HG02870 (cell line): Measurements from ENCODE around the gene NOS1AP.

Source experiments
- ATAC-seq: cut with Tn5 transposase; IDR thresholded peaks from one replicate; pipeline ENCODE4 v1.9.1; 2021; ENCODE audit warnings: mild to moderate bottlenecking, moderate library complexity; ENCODE audit not compliant: unreplicated experiment

The NOS1AP gene

GRCh38 chr1:162285149-162285561 is 215.7 kb downstream of the NOS1AP start:
- ATAC-seq: no peak

DNA sequence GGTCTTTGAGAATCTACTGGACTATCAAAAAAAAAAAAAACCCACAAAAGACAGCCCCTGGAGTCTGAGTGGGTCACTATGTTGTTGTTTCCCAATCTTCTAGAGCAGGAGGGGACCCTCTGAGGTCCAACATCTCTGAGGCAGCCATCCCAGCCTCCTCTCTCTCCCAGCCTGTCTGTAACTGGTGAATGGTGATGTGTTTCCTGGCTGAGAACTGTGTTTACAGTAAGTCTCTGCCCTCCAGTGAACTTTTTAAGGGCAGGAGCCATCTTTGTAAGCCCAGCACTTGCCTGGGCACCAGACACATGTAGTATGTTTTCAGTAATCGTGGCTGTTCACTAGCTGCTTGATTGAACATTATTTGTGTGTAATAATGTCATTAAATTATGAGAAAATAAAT is 221.5 kb downstream of the NOS1AP start:
- ATAC-seq: no peak

DNA sequence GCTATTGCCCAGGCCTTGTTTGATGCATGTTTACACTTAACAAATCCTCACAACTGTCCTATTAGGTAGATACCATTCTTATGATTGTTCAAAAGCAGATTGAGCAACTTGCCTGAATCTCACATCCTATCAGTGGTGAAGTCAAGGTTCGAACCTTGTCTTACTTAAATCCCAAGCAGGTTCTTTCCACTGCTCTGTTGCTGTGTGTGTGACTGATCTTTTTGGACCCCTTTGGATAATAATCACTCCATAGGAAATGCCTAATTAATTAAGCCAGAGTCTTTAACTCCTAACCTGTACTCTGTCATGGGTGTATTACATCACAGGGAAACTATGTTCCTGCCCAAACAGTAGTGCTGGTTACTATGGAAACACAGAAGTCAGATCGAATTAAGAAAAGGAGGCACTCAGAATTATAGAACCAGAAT is 222.9 kb downstream of the NOS1AP start:
- ATAC-seq: no peak

DNA sequence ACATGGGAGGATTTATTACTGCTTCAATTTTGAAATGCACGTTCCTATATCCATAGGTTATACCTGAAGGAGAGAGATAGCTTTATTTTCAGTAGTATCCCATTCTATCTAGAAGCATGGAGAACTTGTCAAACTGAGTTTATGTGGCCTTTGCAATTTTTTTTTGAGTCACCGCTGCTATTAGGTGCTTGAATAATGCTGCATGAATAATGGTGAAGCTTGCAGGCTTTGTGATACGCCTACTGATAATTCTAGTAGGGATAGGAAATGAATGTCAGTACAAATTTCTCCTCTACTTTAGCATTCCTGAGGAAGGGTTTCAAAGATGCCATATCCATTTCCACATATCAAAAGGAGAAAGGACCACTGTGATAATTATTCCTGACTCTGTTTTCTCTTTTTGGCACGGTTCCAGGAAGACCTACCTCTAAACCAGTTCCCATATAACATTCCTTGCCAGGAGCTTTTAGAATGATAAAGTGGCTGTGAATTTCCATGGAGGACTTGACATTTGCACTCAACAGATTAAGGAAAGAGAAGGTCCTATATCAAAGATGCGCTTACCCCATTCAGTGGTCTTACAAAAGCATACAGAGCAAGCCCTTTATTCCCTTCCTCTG is 223.7 kb downstream of the NOS1AP start:
- no peak for ATAC-seq

GRCh38 chr1:162294015-162294414 is 224.5 kb downstream of the NOS1AP start:
- ATAC-seq: no peak

DNA sequence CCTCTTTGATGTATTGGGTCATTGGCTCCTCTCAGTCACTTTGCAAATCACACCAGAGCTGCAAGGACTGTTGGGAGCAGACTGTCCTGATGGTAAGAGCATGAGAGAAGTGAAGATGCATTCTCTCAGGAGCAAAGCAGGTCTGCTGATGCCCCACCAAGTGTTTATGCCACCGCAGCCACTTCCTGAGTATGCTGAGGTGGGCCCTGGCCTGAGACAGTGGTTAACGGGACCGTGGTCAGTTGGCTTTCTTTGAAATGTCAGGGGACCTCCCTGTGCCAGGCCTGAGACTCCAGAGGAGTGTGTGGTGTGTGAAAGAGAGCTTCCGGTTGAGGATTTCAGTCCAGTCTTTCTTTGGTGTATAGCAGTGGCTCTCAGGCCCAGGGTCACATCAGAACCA is 227.7 kb downstream of the NOS1AP start:
- no peak for ATAC-seq

DNA sequence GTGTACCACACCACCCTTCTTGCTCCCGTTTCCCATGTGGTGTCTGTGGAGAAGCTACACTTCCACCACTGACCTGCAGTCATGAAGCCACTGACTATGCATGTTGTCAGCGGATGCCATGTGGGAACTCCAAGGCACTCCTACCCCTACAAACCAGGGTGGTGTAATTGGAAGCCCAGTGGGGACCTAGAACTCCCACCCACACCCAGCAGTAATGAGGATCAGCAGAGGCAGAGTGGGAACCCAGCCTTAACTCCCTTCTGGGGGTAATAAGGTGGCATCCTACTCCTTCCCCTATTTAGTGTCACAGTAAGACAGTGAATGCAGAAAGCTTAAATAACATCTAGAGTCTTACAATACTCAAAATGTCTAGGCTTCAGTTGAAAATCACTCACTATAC is 228.8 kb downstream of the NOS1AP start:
- ATAC-seq: no peak

DNA sequence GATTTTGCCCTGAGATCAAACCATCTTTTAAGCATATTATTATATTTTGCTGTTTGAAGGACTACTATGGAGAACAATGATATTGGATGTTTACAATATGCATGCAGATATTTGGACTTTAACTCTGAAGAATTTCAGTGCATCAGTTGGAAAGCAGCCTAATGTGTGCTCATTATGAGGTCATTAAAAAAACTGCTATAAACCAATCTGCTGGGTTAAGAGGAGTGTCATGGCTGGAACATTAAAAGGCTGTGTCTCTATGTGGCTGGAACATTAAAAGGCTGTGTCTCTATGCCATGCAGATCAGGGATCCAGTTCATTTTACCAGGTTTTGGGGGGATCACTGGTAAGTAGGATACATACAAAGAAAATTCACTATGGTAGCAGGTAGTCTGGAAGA is 229.5 kb downstream of the NOS1AP start:
- no peak for ATAC-seq

DNA sequence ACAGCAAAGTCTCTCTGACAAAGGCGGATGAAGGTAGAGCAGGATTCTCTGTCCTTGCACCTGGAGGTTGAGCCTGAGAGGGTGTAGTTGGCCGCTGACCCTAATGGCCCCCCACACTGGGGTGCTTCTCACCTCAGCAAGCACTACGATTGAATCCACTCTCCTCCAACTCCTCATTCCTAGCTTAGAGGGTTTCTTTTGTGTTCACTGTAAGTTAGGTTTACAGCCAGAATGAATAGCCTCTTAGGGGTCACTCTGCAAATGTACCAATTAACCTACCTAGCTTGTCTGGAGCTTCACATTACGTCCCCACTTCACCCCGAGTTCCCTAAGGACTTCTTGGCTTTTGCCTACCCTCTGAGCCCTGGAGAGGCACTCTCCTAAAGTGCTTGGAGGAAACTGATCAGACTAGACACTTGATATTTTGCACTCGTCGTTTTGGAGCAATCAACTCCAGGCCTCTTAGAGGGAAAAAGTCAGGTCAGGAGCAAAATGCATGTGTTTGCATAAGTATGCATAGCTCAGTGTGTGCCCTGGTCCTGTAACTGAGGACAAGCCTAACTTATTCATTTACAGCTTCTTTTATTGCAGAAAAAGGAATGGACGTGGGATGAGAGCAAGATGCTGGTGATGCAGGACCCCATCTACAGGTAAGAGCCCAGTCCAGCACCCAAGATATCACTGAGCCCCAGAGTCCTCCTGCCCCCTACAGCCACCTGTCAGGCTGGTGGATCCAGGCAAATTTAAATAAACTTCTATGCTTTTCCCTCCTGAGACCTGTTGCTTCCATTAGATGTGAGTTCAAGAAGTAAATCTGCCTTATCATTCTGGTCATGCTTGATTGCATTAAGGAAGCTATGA is 230.8 kb downstream of the NOS1AP start:
- ATAC-seq: no peak

DNA sequence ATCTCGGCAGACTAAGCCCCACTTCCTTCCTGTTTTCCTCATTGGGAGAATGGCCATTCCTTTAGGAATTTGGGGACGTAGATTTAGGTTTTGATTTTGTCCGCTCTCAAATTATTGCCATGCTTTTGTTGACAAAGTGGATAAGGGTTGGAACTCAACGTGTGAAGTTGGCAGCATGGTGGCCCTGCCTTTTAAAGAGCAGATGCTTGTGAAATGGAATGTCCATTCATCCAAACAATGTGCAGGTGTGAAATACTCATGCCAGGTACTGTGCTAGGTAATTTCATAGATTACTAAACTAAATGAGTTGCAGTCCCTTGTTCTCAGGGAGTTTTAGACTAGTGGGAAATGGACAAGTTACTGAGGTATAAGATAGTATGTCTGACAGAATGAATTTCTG is 232.2 kb downstream of the NOS1AP start:
- ATAC-seq: no peak

DNA sequence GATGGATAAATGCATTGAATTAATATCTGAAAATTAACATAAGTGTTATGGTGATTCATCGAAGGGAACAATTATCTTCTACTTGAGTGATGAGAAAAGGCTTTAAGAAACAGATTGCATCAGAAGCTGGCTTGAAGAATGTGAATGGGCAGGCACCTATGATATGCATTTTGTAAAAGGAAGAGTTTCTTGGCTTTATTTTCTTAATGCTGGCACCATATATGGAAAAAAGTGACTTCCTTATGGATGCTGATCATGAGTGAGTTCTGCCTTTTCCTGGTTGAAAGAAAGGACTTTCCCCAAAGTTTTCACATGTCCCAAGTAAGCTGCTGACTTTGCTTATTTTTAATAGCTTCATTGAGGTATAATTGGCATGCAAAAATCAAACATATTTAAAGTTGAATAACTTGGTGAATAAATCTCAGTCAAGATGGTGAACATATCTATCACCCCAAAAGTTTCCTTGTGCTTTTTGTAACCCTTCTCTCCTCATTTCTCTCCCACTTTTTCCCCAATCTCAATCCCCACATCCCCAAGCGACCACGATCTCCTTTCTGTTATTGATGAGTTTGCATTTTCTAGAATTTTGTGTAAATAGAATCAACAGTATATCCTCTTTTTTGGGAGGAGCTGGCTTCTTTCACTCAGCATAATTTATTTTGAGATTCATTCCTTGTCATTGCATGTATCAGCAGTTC is 233.0 kb downstream of the NOS1AP start:
- ATAC-seq: no peak

- no peak for ATAC-seq
Measured at GRCh38 chr1:162303004-162303344, 233.5 kb downstream of the NOS1AP start.

DNA sequence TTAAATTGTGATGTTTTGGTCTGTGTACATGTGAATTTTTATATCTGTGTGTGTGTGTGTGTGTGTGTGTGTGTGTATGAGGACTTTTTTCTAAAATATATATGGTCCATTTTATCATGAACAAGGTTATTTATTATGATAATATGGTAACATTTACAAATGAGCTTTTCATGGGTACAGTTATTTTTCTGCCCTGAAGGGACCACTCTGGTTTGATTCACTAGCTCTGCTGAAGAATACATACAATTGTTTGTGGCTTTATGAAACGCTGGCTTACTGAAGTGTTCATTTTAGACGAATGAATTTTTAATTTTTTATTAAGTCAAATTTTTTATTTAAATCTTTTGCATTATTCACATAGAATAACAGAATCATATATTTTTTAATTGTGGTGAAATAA is 235.2 kb downstream of the NOS1AP start:
- no peak for ATAC-seq

GRCh38 chr1:162305969-162306368 is 236.5 kb downstream of the NOS1AP start:
- ATAC-seq: no peak

GRCh38 chr1:162310337-162310736 is 240.8 kb downstream of the NOS1AP start:
- no peak for ATAC-seq

- no peak for ATAC-seq
Measured at GRCh38 chr1:162314206-162314605, 244.7 kb downstream of the NOS1AP start.

- no peak for ATAC-seq
Measured at GRCh38 chr1:162315673-162316072, 246.2 kb downstream of the NOS1AP start.

DNA sequence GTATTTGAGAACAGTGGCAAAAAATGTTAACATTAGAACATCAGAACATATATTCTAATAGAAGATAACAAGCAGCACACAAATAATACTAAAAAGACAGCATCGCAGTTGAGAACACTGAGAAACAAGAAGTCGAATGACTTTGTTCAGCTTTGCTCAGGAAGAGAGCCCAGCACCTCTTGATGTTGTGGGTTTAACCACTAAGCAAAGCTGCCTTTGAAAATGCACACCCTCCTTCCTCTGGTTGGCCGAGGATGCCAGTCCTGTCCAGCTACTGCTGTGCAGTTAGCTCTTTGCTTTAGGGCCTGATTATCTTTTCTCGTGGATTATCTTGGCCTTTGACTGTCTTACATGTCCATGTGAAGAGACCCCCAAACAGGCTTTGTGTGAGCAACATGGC is 246.7 kb downstream of the NOS1AP start:
- no peak for ATAC-seq

DNA sequence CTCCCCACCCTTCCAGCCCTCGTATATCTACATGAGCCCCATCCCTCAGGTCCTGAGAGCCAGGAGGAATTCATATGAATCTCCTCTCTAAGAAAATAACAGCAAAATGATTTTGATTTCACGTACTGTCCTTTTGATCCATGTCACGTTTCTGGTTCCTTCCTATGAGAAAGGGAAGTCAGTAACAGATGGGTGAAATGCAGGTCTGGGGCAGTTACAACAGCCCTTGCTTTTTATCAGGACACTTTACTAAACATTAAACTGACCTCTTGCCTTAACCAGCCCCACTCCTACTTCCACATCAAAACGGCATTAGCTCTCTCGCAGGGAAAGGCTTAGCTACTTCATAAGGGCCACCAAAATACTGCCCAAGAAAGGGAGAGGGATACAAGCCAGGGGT is 248.1 kb downstream of the NOS1AP start:
- no peak for ATAC-seq

GRCh38 chr1:162319493-162320175 is 250.1 kb downstream of the NOS1AP start:
- ATAC-seq: no peak

DNA sequence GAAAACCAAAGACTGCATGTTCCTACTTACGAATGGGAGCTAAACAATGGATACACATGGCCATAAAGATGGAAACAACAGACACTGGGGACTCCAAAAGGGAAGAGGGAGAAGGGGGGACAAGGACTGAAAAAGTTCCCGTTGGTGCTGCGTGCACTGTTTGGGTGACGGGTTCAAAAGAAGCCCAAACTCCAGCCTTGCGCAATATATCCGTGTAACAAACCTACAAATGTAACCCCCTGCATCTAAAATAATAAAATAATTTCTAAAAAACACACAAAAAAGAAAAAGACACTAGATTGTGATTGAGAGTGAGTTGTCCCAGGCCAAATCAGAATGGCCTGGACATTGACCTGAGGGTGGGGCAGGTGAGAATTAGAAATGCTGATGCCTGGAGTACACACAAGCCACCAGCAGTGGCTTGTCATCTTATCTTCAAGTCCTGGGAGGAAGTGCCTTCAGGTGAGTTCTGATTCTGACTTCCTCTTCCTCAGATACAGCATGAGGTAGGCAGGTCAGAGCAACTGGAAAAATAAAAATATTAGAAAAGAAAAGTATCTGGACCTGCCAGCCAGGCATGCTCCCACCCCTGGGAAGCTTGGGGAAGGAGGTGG is 252.4 kb downstream of the NOS1AP start:
- ATAC-seq: no peak
